Esophagus squamous epithelium (tissue), 5 donors: ENCODE results near the gene CGB1. TPM values are rescaled to one million over a fixed set of nuclear protein-coding genes. Genes with fewer than 3 reads are reported as not detected.
"Not testable (repeated sequence)": the region's sequence is repeated elsewhere in the genome, so short reads cannot be mapped to it uniquely, and the experiment has no call there.

Source experiments
- DNase-seq: peaks from one replicate; lab custom pipeline; 2025; lab: John Stamatoyannopoulos, UW
- H3K27ac ChIP-seq, 4 donors: fragments of 200-600 bp; sonication (generic); one replicate each; pipeline ENCODE4 v1.5.1; 2016 to 2019; ENCODE audit warnings: mild to moderate bottlenecking in 1 of 4
- H3K27me3 ChIP-seq, 4 donors: fragments of 200-600 bp; sonication (generic); 1 replicate in 3 of 4; 2 replicates in 1 of 4; pipeline versions ENCODE4 v1.5.1 to v1.6.0; 2017 to 2021; ENCODE audit warnings: antibody characterized with exemption in 1 of 4
- H3K36me3 ChIP-seq, 3 donors: fragments of 200-600 bp; sonication (generic); one replicate each; pipeline ENCODE4 v1.5.1; 2016 to 2019
- H3K4me1 ChIP-seq, 3 donors: fragments of 200-600 bp; sonication (generic); one replicate each; pipeline ENCODE4 v1.5.1; 2017 to 2019
- H3K4me3 ChIP-seq, 4 donors: fragments of 200-600 bp; sonication (generic); 1 replicate in 3 of 4; 2 replicates in 1 of 4; pipeline ENCODE4 v1.5.1; 2016 to 2019; ENCODE audit warnings: mild to moderate bottlenecking in 2 of 4, moderate library complexity in 1 of 4
- H3K9me3 ChIP-seq, 3 donors: fragments of 200-600 bp; sonication (generic); one replicate each; pipeline ENCODE4 v1.5.1; 2016 to 2019
- CTCF ChIP-seq, 6 experiments: fragments of 450-650 bp in 4 of 6; fragments of 200-600 bp in 2 of 6; sonication (generic) in 2 of 6; IDR thresholded peaks; one replicate each; pipeline ENCODE4 v1.5.1; 2016 to 2019; ENCODE audit warnings: antibody characterized with exemption in 6 of 6, mild to moderate bottlenecking in 4 of 6, moderate library complexity in 4 of 6
- POLR2A ChIP-seq, 4 donors: fragments of 450-650 bp; IDR thresholded peaks; one replicate each; pipeline ENCODE4 v1.6.1; 2017; ENCODE audit warnings: antibody characterized with exemption in 4 of 4, mild to moderate bottlenecking in 4 of 4, moderate library complexity in 3 of 4
- WGBS, 2 donors: methylation state at CpG; one replicate each; pipeline ENCODE4 v1.1.5; 2018; 5-methylcytosine and 5-hydroxymethylcytosine counted together
- intact Hi-C: fragments of 100-400 bp; cut with DNase I; formaldehyde crosslinking; loops from one replicate; pipeline ENCODE4 v1.15.0; 2022
- total RNA-seq, 4 donors: library from RNA; depleted of rRNA; stranded (reverse); fragments of >200 nt; gene quantifications; one replicate each; pipeline ENCODE4 v1.1.0, GENCODE V29; 2016
- donor health status: DM: yes; HTN: yes; CAD: no.

CGB1 gene
- total RNA-seq, 4 donors from 2014 or later = not detected

- no peak for DNase-seq
- Histone ChIP-seq H3K27ac (no peak overlapping the region), H3K27me3 (peaks cover 0 to 6% (median 0%) of the 10 kb centered on the region in 4 donors), H3K4me3 (no peak overlapping the region), H3K36me3 (no peaks in the 10 kb centered on the region), H3K9me3 (no peaks in the 10 kb centered on the region), H3K4me1 (no peaks in the 10 kb centered on the region)
- WGBS, 2 donors = 43 to 59% methylated on average over 2 of the region's 17 CpGs
- intact Hi-C loops = no loop called here
- no peak for TF ChIP-seq POLR2A (IDR thresholded peaks at IDR 0.05)
- no peak for TF ChIP-seq CTCF (IDR thresholded peaks at IDR 0.05)
These were observed 5.5 kb upstream of the CGB1 start for GRCh38 chr19:49042177-49042576.

GRCh38 chr19:49039736-49040135 is 3.0 kb upstream of the CGB1 start:
- intact Hi-C loops, H3K4me1 ChIP-seq, H3K27me3 ChIP-seq, DNase-seq, H3K36me3 ChIP-seq, H3K9me3 ChIP-seq, H3K4me3 ChIP-seq, H3K27ac ChIP-seq: not testable (repeated sequence)
- 36 to 49% methylated on average over 6 of the region's 9 CpGs for WGBS, 2 donors

- H3K27ac ChIP-seq, intact Hi-C loops, H3K4me1 ChIP-seq, H3K9me3 ChIP-seq, DNase-seq, H3K4me3 ChIP-seq, H3K36me3 ChIP-seq, H3K27me3 ChIP-seq: not testable (repeated sequence)
- WGBS, 2 donors = 83 to 89% methylated on average over 8 to 13 of the region's 26 CpGs
These were observed 2.0 kb upstream of the CGB1 start for GRCh38 chr19:49038557-49039276.

GRCh38 chr19:49038111-49038510 is 1.4 kb upstream of the CGB1 start:
- H3K9me3 ChIP-seq, H3K27me3 ChIP-seq, DNase-seq, H3K4me1 ChIP-seq, intact Hi-C loops, H3K36me3 ChIP-seq, H3K4me3 ChIP-seq, H3K27ac ChIP-seq: not testable (repeated sequence)
- WGBS, 2 donors = 86 to 98% methylated on average over 1 to 6 of the region's 8 CpGs

GRCh38 chr19:49031642-49032301 is 4.9 kb downstream of the CGB1 start, which contains the start of gene CGB2:
Gene CGB2 (plus strand): TSS chr19:49031890. CDS start chr19:49032096, 206 bp downstream.
- H3K27ac ChIP-seq, intact Hi-C loops, H3K36me3 ChIP-seq, H3K4me3 ChIP-seq, H3K4me1 ChIP-seq, H3K9me3 ChIP-seq, H3K27me3 ChIP-seq, DNase-seq: not testable (repeated sequence)
- TF ChIP-seq CTCF (IDR thresholded peaks at IDR 0.05) = peak in 4 of 6 experiments; percentile 10 to 56 (median 25)
- WGBS, 2 donors = 24 to 39% methylated on average over 15 to 21 of the region's 28 CpGs

- H3K4me3 ChIP-seq, DNase-seq, H3K9me3 ChIP-seq, H3K4me1 ChIP-seq, H3K36me3 ChIP-seq, intact Hi-C loops, H3K27ac ChIP-seq: not testable (repeated sequence)
- 94 to 97% methylated on average over 3 of the region's 8 CpGs for WGBS, 2 donors
- peaks cover 0 to 12% (median 0%) of the 10 kb centered on the region in 4 donors for H3K27me3 ChIP-seq
These were observed 6.4 kb downstream of the CGB1 start for GRCh38 chr19:49030323-49030722.

GRCh38 chr19:49029749-49030148 is 6.9 kb downstream of the CGB1 start:
- DNase-seq, H3K9me3 ChIP-seq, H3K27ac ChIP-seq, H3K36me3 ChIP-seq, H3K4me3 ChIP-seq, H3K4me1 ChIP-seq, intact Hi-C loops: not testable (repeated sequence)
- WGBS, 2 donors = 75 to 76% methylated on average over 4 of the region's 14 CpGs
- peaks cover 0 to 12% (median 0%) of the 10 kb centered on the region in 4 donors for H3K27me3 ChIP-seq

- DNase-seq, intact Hi-C loops, H3K4me3 ChIP-seq, H3K27ac ChIP-seq, H3K9me3 ChIP-seq, H3K36me3 ChIP-seq, H3K4me1 ChIP-seq: not testable (repeated sequence)
- peaks cover 0 to 12% (median 0%) of the 10 kb centered on the region in 4 donors for H3K27me3 ChIP-seq
- 80 to 84% methylated on average over 5 to 7 of the region's 9 CpGs for WGBS, 2 donors
These were observed 8.0 kb downstream of the CGB1 start for GRCh38 chr19:49028686-49029085.

GRCh38 chr19:49025599-49025998 is 11.1 kb downstream of the CGB1 start:
- H3K36me3 ChIP-seq, H3K4me1 ChIP-seq, DNase-seq, intact Hi-C loops, H3K27ac ChIP-seq, H3K4me3 ChIP-seq, H3K27me3 ChIP-seq, H3K9me3 ChIP-seq: not testable (repeated sequence)
- 47% methylated on average over 3 of the region's 23 CpGs; no CpG with 5 or more reads in 1 of the 2 donors for WGBS, 2 donors

- H3K9me3 ChIP-seq, H3K27ac ChIP-seq, H3K36me3 ChIP-seq, H3K4me3 ChIP-seq, intact Hi-C loops, DNase-seq, H3K4me1 ChIP-seq: not testable (repeated sequence)
- WGBS, 2 donors = 65 to 72% methylated on average over 2 to 4 of the region's 6 CpGs
- peaks cover 0 to 11% (median 0%) of the 10 kb centered on the region in 4 donors for H3K27me3 ChIP-seq
These were observed 11.6 kb downstream of the CGB1 start for GRCh38 chr19:49025088-49025487.

- H3K4me1 ChIP-seq = peaks cover 0 to 13% (median 4%) of the 10 kb centered on the region in 3 donors
- DNase-seq, H3K4me3 ChIP-seq, intact Hi-C loops, H3K9me3 ChIP-seq, H3K27ac ChIP-seq, H3K36me3 ChIP-seq: not testable (repeated sequence)
- peaks cover 0 to 20% (median 0%) of the 10 kb centered on the region in 4 donors for H3K27me3 ChIP-seq
- no CpG with 5 or more reads among the region's 15 CpGs for WGBS, 2 donors
These were observed 12.5 kb downstream of the CGB1 start, which contains the start of gene CGB3 for GRCh38 chr19:49024233-49024632. Gene CGB3 (minus strand): TSS chr19:49024333. CDS start chr19:49023971, 362 bp downstream.
